ENCODE data around the gene S1PR1.
A peak's percentile ranks its signal among the peaks of the same experiment; 100 is the strongest.

S1PR1 gene

DNA sequence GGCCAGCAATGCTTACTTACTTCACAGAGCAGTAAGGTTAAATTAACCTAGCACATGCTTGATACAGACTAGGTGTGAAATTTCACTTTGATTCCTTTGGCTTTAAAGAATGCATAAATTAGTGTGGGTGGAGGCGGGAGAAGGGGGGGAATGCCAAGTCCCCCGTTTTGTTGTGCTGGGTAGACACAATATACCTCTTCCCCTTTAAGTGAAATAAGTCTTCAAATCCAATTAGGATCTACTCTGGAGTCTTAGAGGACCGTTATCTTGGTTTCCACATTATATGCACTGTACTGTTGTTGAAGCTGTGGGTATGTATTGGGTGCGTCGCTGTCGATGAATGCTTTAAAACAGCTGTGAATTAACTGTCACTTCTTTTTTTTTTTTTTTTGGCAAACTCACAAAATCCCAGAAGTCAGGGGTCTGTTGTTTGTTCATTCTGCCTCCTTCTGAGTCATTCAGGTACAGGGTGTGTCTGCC lies 1.6 kb upstream of the S1PR1 start:
- DNase-seq (ENCODE audit: low read depth), result no peak

DNA sequence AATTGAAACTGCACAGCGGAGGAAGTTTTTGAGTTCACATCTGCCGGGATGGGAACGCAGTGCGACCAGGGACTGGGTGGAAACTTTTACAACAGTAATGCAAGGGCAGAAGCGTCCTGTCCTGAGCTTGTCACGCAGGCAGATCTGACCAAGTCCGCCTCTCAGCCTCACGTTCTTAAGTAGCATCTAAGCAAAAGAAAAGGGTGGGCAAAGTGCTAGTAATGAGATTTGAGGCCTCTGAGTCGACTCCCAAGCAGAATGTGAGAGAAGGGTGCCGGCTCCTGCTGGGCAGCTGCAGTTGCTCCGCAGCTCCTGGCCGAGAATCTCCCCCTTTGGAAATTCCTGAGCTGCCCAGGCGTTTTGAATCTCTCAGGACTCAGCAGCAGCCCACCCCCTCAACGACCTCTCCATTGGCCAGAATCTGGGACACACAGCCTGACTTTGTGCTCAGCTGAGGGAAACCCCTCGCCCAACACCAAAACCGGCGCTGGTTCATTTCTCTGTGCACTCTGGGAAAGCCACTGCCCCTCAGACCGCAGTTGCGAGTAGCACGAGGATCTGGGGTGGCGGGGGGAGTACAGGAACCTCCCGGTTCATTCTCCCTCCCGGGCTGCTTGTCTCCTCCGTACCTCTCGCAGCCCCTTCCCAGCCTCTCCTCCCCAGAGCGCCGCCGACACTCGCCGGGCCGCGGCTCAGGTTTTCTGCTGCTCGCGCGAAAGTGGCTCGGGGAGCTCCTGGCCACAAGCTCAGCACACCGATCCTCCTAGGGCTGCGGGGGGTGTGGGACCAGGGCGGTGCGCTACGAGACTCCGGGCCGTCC lies 913 bp upstream of the S1PR1 start:
- DNase-seq (ENCODE audit: low read depth), result peak; percentile 49
- TF ChIP-seq, protein P1, sequence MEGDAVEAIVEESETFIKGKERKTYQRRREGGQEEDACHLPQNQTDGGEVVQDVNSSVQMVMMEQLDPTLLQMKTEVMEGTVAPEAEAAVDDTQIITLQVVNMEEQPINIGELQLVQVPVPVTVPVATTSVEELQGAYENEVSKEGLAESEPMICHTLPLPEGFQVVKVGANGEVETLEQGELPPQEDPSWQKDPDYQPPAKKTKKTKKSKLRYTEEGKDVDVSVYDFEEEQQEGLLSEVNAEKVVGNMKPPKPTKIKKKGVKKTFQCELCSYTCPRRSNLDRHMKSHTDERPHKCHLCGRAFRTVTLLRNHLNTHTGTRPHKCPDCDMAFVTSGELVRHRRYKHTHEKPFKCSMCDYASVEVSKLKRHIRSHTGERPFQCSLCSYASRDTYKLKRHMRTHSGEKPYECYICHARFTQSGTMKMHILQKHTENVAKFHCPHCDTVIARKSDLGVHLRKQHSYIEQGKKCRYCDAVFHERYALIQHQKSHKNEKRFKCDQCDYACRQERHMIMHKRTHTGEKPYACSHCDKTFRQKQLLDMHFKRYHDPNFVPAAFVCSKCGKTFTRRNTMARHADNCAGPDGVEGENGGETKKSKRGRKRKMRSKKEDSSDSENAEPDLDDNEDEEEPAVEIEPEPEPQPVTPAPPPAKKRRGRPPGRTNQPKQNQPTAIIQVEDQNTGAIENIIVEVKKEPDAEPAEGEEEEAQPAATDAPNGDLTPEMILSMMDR (conservative IDR thresholded peaks at IDR 0.05; ENCODE audit: low read depth, low read length), result peak; percentile 10
- H3K4me3 ChIP-seq (ENCODE audit: low read depth, low read length), result peak overlapping the region; percentile 75

More for the DNA sequence above, 1.6 kb upstream of the S1PR1 start:
- TF ChIP-seq, protein P1 (conservative IDR thresholded peaks at IDR 0.05; ENCODE audit: low read depth, low read length), result no peak
- H3K4me3 ChIP-seq (ENCODE audit: low read depth, low read length), result peak overlapping the region; percentile 75

DNA sequence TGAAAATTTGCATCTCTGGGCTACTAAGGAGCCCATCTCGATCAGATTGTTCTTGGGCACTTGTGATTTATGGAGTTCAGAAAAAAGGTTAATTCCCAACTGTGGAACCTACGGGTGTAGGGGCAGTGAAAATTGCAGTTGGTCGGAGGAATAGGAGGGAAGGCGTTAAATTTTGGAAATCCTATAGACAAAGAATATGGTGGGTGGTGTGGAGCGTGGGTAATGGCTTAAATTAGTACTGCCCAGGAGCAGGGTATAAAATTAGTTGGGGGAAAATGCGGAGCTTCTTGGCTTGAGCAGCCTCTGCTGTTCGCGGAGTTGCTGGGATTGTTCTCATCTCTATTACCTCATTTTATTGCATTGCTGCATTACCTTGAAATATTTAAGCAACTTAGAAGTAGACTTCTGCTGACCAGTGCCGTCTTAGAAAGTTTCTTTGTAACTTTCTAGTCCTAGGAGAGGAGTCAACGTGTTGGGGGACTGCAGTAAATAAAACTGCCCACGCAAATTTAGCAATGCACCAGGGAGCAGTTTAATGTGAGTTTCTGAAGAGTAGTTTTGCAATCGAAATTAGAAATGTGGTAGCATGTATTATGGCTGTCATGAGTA lies 514 bp downstream of the S1PR1 start:
- DNase-seq (ENCODE audit: low read depth), result peak; percentile 70
- TF ChIP-seq, protein P1 (conservative IDR thresholded peaks at IDR 0.05; ENCODE audit: low read depth, low read length), result peak; percentile 50
- H3K4me3 ChIP-seq (ENCODE audit: low read depth, low read length), result peak overlapping the region; percentile 75

DNA sequence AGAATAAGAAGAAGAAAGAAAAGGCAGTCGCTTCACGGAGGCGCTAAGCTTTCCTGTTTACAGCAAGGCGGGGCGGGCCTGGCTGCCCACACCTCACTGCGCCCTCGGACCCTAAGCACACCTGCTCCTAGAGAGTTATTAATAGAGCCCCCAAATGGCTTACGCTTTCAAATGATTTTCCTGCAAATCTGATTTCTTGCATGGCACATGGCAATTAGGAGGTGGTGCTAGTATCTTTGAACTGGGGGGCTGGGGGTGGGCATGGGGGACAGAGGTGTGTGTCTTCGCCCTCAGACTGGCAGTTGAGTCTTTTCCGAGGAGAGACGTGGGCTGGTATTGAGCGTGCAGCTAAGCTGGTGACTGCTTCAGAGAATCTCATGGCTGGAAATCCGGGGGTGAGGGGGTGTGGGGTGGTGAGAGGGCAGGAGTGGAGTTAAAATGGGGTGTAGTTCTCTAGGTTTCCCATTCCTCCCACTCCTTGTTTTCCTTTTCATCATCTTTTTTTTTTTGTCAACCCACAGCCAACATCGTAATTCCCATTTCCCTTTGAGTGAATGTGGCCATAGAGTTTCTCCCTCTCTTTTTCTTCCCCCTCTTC lies 1.3 kb downstream of the S1PR1 start:
- TF ChIP-seq, protein P1 (conservative IDR thresholded peaks at IDR 0.05; ENCODE audit: low read depth, low read length), result no peak
- DNase-seq (ENCODE audit: low read depth), result no peak
- H3K4me3 ChIP-seq (ENCODE audit: low read depth, low read length), result peak overlapping the region; percentile 75

DNA sequence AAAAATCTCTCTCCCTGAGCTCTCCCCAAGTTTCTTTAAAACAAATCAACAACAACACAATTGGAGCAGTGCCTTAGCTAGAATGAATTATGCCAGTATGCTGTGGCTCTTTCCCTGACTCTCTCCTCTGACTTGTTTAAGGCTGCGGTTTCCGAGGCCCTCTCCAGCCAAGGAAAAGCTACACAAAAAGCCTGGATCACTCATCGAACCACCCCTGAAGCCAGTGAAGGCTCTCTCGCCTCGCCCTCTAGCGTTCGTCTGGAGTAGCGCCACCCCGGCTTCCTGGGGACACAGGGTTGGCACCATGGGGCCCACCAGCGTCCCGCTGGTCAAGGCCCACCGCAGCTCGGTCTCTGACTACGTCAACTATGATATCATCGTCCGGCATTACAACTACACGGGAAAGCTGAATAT lies 1.9 kb downstream of the S1PR1 start:
- peak overlapping the region; percentile 75 for H3K4me3 ChIP-seq (ENCODE audit: low read depth, low read length)
- TF ChIP-seq, protein P1 (conservative IDR thresholded peaks at IDR 0.05; ENCODE audit: low read depth, low read length), result peak; percentile 97
- peak; percentile 91 for DNase-seq (ENCODE audit: low read depth)

DNA sequence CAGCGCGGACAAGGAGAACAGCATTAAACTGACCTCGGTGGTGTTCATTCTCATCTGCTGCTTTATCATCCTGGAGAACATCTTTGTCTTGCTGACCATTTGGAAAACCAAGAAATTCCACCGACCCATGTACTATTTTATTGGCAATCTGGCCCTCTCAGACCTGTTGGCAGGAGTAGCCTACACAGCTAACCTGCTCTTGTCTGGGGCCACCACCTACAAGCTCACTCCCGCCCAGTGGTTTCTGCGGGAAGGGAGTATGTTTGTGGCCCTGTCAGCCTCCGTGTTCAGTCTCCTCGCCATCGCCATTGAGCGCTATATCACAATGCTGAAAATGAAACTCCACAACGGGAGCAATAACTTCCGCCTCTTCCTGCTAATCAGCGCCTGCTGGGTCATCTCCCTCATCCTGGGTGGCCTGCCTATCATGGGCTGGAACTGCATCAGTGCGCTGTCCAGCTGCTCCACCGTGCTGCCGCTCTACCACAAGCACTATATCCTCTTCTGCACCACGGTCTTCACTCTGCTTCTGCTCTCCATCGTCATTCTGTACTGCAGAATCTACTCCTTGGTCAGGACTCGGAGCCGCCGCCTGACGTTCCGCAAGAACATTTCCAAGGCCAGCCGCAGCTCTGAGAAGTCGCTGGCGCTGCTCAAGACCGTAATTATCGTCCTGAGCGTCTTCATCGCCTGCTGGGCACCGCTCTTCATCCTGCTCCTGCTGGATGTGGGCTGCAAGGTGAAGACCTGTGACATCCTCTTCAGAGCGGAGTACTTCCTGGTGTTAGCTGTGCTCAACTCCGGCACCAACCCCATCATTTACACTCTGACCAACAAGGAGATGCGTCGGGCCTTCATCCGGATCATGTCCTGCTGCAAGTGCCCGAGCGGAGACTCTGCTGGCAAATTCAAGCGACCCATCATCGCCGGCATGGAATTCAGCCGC lies 2.5 kb downstream of the S1PR1 start:
- DNase-seq (ENCODE audit: low read depth), result no peak
- TF ChIP-seq, protein P1 (conservative IDR thresholded peaks at IDR 0.05; ENCODE audit: low read depth, low read length), result no peak
- H3K4me3 ChIP-seq (ENCODE audit: low read depth, low read length), result no peak overlapping the region
